HG02973 (cell line): ENCODE measurements around the gene PAX4.

Source experiments
- ATAC-seq: cut with Tn5 transposase; IDR thresholded peaks from one replicate; pipeline ENCODE4 v1.9.1; 2021; ENCODE audit warnings: moderate library complexity; ENCODE audit not compliant: unreplicated experiment

PAX4 gene

GRCh38 chr7:127618042-127618441 is at the start of gene PAX4:
TSS of gene PAX4 (minus strand) at chr7:127618142. CDS start at chr7:127615928, 2,214 bp downstream.
- ATAC-seq: no peak

GRCh38 chr7:127667017-127667670 is 49.2 kb upstream of the PAX4 start:
- no peak for ATAC-seq

GRCh38 chr7:127666602-127667001 is 48.7 kb upstream of the PAX4 start:
- no peak for ATAC-seq

- ATAC-seq: no peak
Observed at GRCh38 chr7:127665922-127666321, 48.0 kb upstream of the PAX4 start.

- no peak for ATAC-seq
Observed at GRCh38 chr7:127658970-127659630, 41.2 kb upstream of the PAX4 start.

GRCh38 chr7:127657500-127657899 is 39.6 kb upstream of the PAX4 start:
- ATAC-seq: no peak

GRCh38 chr7:127655720-127656119 is 37.8 kb upstream of the PAX4 start:
- ATAC-seq: no peak

GRCh38 chr7:127654404-127655394 is 36.8 kb upstream of the PAX4 start:
- no peak for ATAC-seq

GRCh38 chr7:127653396-127653795 is 35.5 kb upstream of the PAX4 start:
- no peak for ATAC-seq

- ATAC-seq: peak; percentile 5
Observed at GRCh38 chr7:127652333-127653248, 34.6 kb upstream of the PAX4 start.

GRCh38 chr7:127651556-127652332 is 33.8 kb upstream of the PAX4 start, which contains the start of gene SND1:
TSS of gene SND1 (plus strand) at chr7:127652194. CDS start at chr7:127652374, 180 bp downstream.
- ATAC-seq: peak; percentile 93

GRCh38 chr7:127650847-127651555 is 33.1 kb upstream of the PAX4 start:
- ATAC-seq: no peak

- ATAC-seq: no peak
Observed at GRCh38 chr7:127648986-127649385, 31.0 kb upstream of the PAX4 start.

- no peak for ATAC-seq
Observed at GRCh38 chr7:127647636-127648035, 29.7 kb upstream of the PAX4 start.

- no peak for ATAC-seq
Observed at GRCh38 chr7:127644484-127644883, 26.5 kb upstream of the PAX4 start.

- ATAC-seq: no peak
Observed at GRCh38 chr7:127638197-127638596, 20.3 kb upstream of the PAX4 start.

- no peak for ATAC-seq
Observed at GRCh38 chr7:127635659-127636285, 17.8 kb upstream of the PAX4 start.

GRCh38 chr7:127632276-127632910 is 14.5 kb upstream of the PAX4 start:
- no peak for ATAC-seq
